ENCODE results near the gene ETDA.

The ETDA gene

GRCh38 chrX:135302269-135302873 lies 50.5 kb downstream of the ETDA start:
- H3K27ac ChIP-seq = no peak overlapping the region
- POLR2A ChIA-PET (ENCODE audit: low non-redundant PET) = no interaction called here
- CTCF ChIA-PET = no interaction called here
- DNase-seq (ENCODE audit: low spot score) = no peak
- no peak for TF ChIP-seq CTCF (conservative IDR thresholded peaks at IDR 0.05; ENCODE audit: low read depth)

Measured in RWPE1 (cell line).